ENCODE data around the gene ADGRL2. TPM values are rescaled to one million over a fixed set of nuclear protein-coding genes. Genes with fewer than 3 reads are reported as not detected.

Gene ADGRL2
- total RNA-seq, 1 donor from 2014 or later: 126 TPM

DNA sequence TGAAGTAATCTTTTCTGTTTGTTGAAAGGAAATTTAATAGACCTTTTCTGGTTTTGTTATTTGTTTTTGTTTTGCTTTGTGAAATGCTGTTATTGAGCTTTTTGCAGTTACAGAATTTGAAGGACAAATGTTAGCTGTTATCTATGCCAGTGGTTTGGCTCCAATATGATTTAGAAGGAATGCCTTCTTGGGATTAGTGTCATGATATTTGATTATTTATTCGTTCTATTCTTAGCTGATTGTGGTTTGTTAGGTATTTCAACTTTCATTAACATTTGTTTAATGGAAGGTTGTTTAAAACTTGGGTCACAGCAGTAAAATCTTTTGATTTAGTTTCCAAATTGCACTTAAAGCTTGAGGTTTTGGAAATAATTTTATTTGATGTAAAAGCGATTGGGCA is 33.5 kb downstream of the ADGRL2 start:
- no peak overlapping the region for H3K9ac ChIP-seq (ENCODE audit: low read length)
- peak overlapping the region; percentile 46 for H3K4me2 ChIP-seq (ENCODE audit: low read length)
- peak; percentile 39 for FAIRE-seq
- no peaks in the 10 kb centered on the region for H3K36me3 ChIP-seq (ENCODE audit: insufficient read depth, low read length)
- Mint-ChIP-seq H3K27me3 (ENCODE audit: low read depth, unreplicated experiment) (no peaks in the 10 kb centered on the region), H3K4me3 (ENCODE audit: unreplicated experiment) (no peak overlapping the region), H3K9me3 (ENCODE audit: unreplicated experiment) (no peaks in the 10 kb centered on the region), H3K4me1 (ENCODE audit: low read depth, unreplicated experiment) (peaks cover 48% of the 10 kb centered on the region), H3K36me3 (ENCODE audit: low read depth, unreplicated experiment) (peaks cover under 1% of the 10 kb centered on the region), H3K27ac (ENCODE audit: unreplicated experiment) (no peak overlapping the region)
- peaks cover 22% of the 10 kb centered on the region for H3K4me1 ChIP-seq (ENCODE audit: insufficient read depth, low read length)
- no peak for TF ChIP-seq EZH2 (IDR thresholded peaks at IDR 0.05; ENCODE audit: insufficient read depth, low read length)
- TF ChIP-seq, protein P1, sequence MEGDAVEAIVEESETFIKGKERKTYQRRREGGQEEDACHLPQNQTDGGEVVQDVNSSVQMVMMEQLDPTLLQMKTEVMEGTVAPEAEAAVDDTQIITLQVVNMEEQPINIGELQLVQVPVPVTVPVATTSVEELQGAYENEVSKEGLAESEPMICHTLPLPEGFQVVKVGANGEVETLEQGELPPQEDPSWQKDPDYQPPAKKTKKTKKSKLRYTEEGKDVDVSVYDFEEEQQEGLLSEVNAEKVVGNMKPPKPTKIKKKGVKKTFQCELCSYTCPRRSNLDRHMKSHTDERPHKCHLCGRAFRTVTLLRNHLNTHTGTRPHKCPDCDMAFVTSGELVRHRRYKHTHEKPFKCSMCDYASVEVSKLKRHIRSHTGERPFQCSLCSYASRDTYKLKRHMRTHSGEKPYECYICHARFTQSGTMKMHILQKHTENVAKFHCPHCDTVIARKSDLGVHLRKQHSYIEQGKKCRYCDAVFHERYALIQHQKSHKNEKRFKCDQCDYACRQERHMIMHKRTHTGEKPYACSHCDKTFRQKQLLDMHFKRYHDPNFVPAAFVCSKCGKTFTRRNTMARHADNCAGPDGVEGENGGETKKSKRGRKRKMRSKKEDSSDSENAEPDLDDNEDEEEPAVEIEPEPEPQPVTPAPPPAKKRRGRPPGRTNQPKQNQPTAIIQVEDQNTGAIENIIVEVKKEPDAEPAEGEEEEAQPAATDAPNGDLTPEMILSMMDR (IDR thresholded peaks at IDR 0.05; ENCODE audit: insufficient read depth, low read depth, low read length): no peak
- no peak overlapping the region for H3K27ac ChIP-seq (ENCODE audit: low read depth, low read length)
- H2AFZ ChIP-seq (ENCODE audit: low read depth, low read length): no peak overlapping the region
- no peaks in the 10 kb centered on the region for H3K79me2 ChIP-seq (ENCODE audit: insufficient read depth, low read length)
- no peaks in the 10 kb centered on the region for H3K9me3 ChIP-seq (ENCODE audit: insufficient read depth, low read depth, low read length)
- peak; percentile 75 for DNase-seq (ENCODE audit: low read depth)
- no peak overlapping the region for H3K4me3 ChIP-seq (ENCODE audit: insufficient read depth, low read depth, low read length)
- H3K27me3 ChIP-seq (ENCODE audit: insufficient read depth, low read length): no peaks in the 10 kb centered on the region
- H4K20me1 ChIP-seq (ENCODE audit: insufficient read depth, low read length): peaks cover 8% of the 10 kb centered on the region

DNA sequence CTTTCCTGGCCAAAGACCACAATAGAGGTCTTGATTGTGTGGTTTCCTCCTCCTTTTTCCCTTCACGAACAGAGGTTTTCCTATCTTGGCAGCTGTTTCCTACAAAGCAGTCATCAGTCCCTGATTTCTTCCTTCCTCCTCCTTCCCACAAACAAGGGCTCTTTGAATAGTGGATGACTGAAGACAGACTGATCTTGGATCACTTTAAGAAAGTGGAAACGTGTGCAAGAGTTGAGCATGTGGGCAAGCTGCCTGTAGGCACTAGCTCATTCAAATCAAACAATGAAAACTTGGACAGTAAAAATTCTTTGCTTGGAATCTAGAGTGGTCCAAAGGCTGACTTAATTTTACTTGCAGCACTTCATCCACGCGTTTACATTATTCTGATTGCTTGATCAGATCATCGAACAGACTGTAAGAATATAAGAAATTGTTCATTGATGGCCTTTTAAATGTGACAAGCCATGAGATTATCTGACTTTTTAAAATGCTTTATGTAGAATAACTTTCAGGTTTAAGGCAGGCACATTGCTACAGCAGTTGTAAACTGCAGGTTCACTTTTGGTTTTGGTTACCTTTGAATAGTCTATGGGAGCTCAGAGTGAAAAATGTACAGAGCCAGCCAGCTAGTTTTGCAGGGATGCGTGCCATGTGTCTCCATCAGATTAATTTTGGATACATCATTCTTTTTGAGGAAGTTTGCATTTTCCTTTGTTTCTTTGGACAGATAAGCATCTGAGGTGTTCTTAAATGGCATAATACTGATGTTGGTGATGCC is 34.4 kb downstream of the ADGRL2 start:
- DNase-seq (ENCODE audit: low read depth) (peak; percentile 70), FAIRE-seq (no peak)
- no peak overlapping the region for H3K9ac ChIP-seq (ENCODE audit: low read length)
- Mint-ChIP-seq H3K4me3 (ENCODE audit: unreplicated experiment) (peak overlapping the region; percentile 18), H3K27ac (ENCODE audit: unreplicated experiment) (peak overlapping the region; percentile 66), H3K27me3 (ENCODE audit: low read depth, unreplicated experiment) (no peaks in the 10 kb centered on the region), H3K4me1 (ENCODE audit: low read depth, unreplicated experiment) (peaks cover 48% of the 10 kb centered on the region), H3K9me3 (ENCODE audit: unreplicated experiment) (no peaks in the 10 kb centered on the region), H3K36me3 (ENCODE audit: low read depth, unreplicated experiment) (peaks cover 3% of the 10 kb centered on the region)
- peaks cover 8% of the 10 kb centered on the region for H4K20me1 ChIP-seq (ENCODE audit: insufficient read depth, low read length)
- no peak overlapping the region for H2AFZ ChIP-seq (ENCODE audit: low read depth, low read length)
- no peaks in the 10 kb centered on the region for H3K36me3 ChIP-seq (ENCODE audit: insufficient read depth, low read length)
- no peak for TF ChIP-seq EZH2 (IDR thresholded peaks at IDR 0.05; ENCODE audit: insufficient read depth, low read length)
- TF ChIP-seq, protein P1 (IDR thresholded peaks at IDR 0.05; ENCODE audit: insufficient read depth, low read depth, low read length): no peak
- H3K27ac ChIP-seq (ENCODE audit: low read depth, low read length): no peak overlapping the region
- no peaks in the 10 kb centered on the region for H3K9me3 ChIP-seq (ENCODE audit: insufficient read depth, low read depth, low read length)
- no peak overlapping the region for H3K4me3 ChIP-seq (ENCODE audit: insufficient read depth, low read depth, low read length)
- H3K27me3 ChIP-seq (ENCODE audit: insufficient read depth, low read length): no peaks in the 10 kb centered on the region
- peaks cover 22% of the 10 kb centered on the region for H3K4me1 ChIP-seq (ENCODE audit: insufficient read depth, low read length)
- peak overlapping the region; percentile 36 for H3K4me2 ChIP-seq (ENCODE audit: low read length)
- no peaks in the 10 kb centered on the region for H3K79me2 ChIP-seq (ENCODE audit: insufficient read depth, low read length)

DNA sequence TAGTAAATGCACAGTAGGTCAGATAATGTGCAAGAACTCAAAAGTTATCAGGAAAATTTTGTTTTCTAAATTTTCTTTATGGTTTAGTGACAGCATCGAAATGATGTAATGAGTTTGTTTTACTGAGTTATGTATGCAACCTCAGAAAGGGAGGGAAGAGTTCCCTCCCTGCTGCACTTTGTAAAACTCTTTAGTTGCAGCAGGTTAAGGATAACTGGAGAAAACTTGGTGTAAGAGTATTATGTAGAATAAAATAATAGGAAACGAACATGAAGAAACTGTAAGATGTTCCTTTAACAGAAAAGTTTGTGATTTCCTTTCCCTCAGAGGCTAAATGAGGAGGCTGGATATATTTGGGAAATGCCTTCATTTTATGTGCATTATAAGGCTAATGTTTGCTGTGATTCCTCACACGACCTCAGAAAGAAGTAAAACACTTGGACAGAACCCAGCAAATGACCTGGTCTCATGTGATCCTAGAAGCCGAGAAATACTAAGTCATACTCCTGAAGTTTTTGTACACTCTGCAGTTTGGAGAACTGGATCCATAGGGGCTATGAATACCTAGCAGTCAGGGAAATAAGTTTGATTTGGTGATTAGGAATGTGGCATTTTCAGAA is 35.4 kb downstream of the ADGRL2 start:
- H3K79me2 ChIP-seq (ENCODE audit: insufficient read depth, low read length): no peaks in the 10 kb centered on the region
- H3K27ac Mint-ChIP-seq (ENCODE audit: unreplicated experiment): no peak overlapping the region
- peaks cover 8% of the 10 kb centered on the region for H4K20me1 ChIP-seq (ENCODE audit: insufficient read depth, low read length)
- no peak for DNase-seq (ENCODE audit: low read depth)
- H3K27me3 ChIP-seq (ENCODE audit: insufficient read depth, low read length): no peaks in the 10 kb centered on the region
- no peak overlapping the region for H2AFZ ChIP-seq (ENCODE audit: low read depth, low read length)
- no peak overlapping the region for H3K4me3 Mint-ChIP-seq (ENCODE audit: unreplicated experiment)
- no peaks in the 10 kb centered on the region for H3K27me3 Mint-ChIP-seq (ENCODE audit: low read depth, unreplicated experiment)
- H3K9me3 ChIP-seq (ENCODE audit: insufficient read depth, low read depth, low read length): no peaks in the 10 kb centered on the region
- TF ChIP-seq EZH2 (IDR thresholded peaks at IDR 0.05; ENCODE audit: insufficient read depth, low read length): no peak
- TF ChIP-seq, protein P1 (IDR thresholded peaks at IDR 0.05; ENCODE audit: insufficient read depth, low read depth, low read length): no peak
- no peaks in the 10 kb centered on the region for H3K36me3 ChIP-seq (ENCODE audit: insufficient read depth, low read length)
- no peaks in the 10 kb centered on the region for H3K9me3 Mint-ChIP-seq (ENCODE audit: unreplicated experiment)
- no peak for FAIRE-seq
- peaks cover 3% of the 10 kb centered on the region for H3K36me3 Mint-ChIP-seq (ENCODE audit: low read depth, unreplicated experiment)
- no peak overlapping the region for H3K9ac ChIP-seq (ENCODE audit: low read length)
- no peak overlapping the region for H3K4me2 ChIP-seq (ENCODE audit: low read length)
- no peak overlapping the region for H3K4me3 ChIP-seq (ENCODE audit: insufficient read depth, low read depth, low read length)
- no peak overlapping the region for H3K27ac ChIP-seq (ENCODE audit: low read depth, low read length)
- H3K4me1 Mint-ChIP-seq (ENCODE audit: low read depth, unreplicated experiment): peaks cover 48% of the 10 kb centered on the region
- H3K4me1 ChIP-seq (ENCODE audit: insufficient read depth, low read length): peaks cover 22% of the 10 kb centered on the region

Data from astrocyte (in vitro differentiated cells and primary cell).